GM18867 (cell line): ENCODE measurements around the gene CYP4X1.
"Not testable (repeated sequence)": the region's sequence is repeated elsewhere in the genome, so short reads cannot be mapped to it uniquely, and the experiment has no call there.

ENCODE experiments used
- ATAC-seq: cut with Tn5 transposase; IDR thresholded peaks from one replicate; pipeline ENCODE4 v1.9.1; 2021; ENCODE audit warnings: mild to moderate bottlenecking, moderate library complexity; ENCODE audit not compliant: unreplicated experiment

The CYP4X1 gene

GRCh38 chr1:47069080-47069479, 45.6 kb downstream of the CYP4X1 start:
- not testable (repeated sequence) for ATAC-seq

GRCh38 chr1:47069509-47069908, 46.0 kb downstream of the CYP4X1 start:
- not testable (repeated sequence) for ATAC-seq

DNA sequence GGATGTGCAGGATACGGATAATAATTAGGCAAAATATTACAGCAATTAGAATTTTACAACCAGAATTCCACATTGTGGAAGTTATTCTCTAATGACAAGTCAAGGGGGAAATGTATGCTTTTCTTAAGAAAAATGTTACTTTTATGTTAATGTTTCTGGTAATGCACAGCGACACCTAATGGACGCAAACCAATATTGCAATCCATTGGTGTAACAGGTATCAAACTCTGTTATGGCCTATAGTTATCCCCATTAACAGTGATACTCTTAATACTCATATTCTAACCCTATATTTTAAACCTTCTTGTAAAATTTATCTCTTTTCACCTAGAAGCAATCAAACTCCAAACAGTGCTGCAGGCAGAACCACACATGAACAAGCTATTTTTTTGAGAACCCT, 65.9 kb downstream of the CYP4X1 start:
- ATAC-seq = not testable (repeated sequence)

DNA sequence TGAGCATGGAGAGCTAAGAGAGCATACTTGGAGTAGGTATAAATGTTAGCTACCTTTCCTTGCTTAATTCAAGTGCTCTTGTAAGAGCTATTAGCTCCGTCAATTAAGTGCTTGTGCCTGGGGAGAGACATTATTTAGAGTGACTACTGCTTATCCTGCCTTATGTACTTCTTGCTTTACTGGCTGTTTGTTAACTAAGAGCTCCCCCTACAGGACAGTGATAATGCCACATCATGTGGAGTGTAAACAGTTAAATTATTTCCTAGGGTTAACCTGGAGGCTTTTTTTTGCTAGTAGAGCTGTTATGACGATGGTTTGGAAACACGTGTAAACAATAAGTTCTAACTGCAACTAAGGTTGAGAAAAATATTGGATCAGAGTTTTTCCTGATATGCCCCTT, 68.0 kb downstream of the CYP4X1 start:
- not testable (repeated sequence) for ATAC-seq
